ENCODE data around the gene AGPAT3. TPM values are rescaled to one million over a fixed set of nuclear protein-coding genes. Genes with fewer than 3 reads are reported as not detected.

AGPAT3 gene
- total RNA-seq, 6 donors from 2014 or later, result 55.0 to 102 (median 70.0) TPM

DNA sequence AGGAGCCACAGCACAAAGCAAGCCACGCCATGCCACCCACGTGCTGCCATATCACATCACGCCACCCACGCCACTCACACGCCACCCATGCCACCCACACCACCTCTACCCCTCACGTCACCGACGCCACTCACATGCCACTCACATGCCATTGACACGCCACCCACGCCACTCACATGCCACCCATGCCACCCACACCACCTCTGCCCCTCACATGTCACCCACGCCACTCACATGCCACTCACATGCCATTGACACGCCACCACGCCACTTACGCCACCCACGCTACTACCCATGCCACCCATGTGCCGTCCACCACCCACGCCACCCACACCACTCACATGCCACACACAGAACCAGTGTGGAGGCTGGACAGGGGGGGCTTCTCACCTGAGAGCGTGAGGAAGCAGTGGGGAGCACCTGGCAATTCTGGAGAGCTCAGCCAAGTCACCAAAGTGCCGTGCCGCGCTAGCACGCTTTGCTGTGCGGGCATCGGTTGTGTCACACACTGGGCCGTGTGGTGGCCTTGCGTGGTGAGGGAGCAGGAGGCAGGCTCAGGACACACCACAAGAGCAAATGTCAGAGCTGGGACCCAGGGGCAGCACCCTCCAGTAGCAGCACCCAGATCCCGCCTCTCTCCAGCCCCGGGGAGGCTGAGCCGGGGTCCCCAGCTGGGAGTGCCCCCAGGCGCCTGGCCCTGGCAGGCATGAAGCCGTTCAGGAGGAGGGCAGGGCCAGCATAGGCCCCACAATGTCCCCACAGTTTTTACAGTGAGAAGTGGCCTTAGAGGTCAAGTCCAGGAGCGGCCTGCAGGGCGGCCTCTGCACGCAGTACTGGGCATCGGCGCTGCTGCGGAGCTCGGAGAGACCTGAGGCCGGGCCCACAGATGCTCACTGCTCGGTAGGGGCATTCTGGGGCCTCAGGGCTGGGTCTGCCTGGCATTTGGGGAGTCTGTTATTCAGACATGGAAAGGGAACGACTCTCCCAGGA, 70.0 kb downstream of the AGPAT3 start:
- H3K36me3 ChIP-seq, result peaks cover 0 to 12% (median 3%) of the 10 kb centered on the region in 4 donors
- peaks cover 15 to 32% (median 29%) of the 10 kb centered on the region in 4 donors for H3K4me1 ChIP-seq
- TF ChIP-seq EP300 (IDR thresholded peaks at IDR 0.05) (no peak), POLR2A (IDR thresholded peaks at IDR 0.05) (no peak), POLR2AphosphoS5 (IDR thresholded peaks at IDR 0.05) (no peak)
- TF ChIP-seq, protein P1, sequence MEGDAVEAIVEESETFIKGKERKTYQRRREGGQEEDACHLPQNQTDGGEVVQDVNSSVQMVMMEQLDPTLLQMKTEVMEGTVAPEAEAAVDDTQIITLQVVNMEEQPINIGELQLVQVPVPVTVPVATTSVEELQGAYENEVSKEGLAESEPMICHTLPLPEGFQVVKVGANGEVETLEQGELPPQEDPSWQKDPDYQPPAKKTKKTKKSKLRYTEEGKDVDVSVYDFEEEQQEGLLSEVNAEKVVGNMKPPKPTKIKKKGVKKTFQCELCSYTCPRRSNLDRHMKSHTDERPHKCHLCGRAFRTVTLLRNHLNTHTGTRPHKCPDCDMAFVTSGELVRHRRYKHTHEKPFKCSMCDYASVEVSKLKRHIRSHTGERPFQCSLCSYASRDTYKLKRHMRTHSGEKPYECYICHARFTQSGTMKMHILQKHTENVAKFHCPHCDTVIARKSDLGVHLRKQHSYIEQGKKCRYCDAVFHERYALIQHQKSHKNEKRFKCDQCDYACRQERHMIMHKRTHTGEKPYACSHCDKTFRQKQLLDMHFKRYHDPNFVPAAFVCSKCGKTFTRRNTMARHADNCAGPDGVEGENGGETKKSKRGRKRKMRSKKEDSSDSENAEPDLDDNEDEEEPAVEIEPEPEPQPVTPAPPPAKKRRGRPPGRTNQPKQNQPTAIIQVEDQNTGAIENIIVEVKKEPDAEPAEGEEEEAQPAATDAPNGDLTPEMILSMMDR (IDR thresholded peaks at IDR 0.05), result no peak
- no peak overlapping the region for H3K4me3 ChIP-seq
- DNase-seq (peak in 1 of 2 donors; percentile 66), ATAC-seq (ENCODE audit: low FRiP score in 2 of 2) (peak in 1 of 2 donors; percentile 4)
- WGBS, 2 donors, result 94 to 95% methylated on average over 40 of the region's 41 CpGs
- no peaks in the 10 kb centered on the region for H3K27me3 ChIP-seq
- H3K9me3 ChIP-seq, result no peaks in the 10 kb centered on the region
- peak overlapping the region in 1 of 4 donors; percentile 15 for H3K27ac ChIP-seq

DNA sequence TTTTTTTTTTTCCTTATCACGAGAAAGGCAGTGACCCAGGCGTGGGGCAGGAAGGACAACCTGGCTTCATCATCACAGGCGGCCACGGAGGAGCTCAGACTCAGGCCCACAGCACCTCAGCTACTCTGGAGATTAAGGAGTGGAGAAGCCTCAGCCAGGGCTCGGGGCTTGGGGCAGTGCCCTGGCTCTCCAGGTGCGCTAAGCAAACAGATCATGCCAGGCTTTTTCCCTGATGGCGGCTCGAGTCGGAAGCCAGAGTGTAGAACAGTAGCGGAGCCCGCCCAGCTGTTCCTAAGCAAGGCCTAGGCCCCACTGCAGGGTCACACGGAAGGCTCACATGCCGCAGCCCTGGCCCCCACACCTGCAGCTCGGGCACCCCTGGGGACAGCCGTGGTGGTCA, 70.7 kb downstream of the AGPAT3 start:
- no peak for ATAC-seq (ENCODE audit: low FRiP score in 2 of 2)
- peak; percentile 48 to 68 for DNase-seq
- peak overlapping the region in 3 of 4 donors; percentile 14 to 68 (median 15) for H3K27ac ChIP-seq
- peaks cover 0 to 13% (median 5%) of the 10 kb centered on the region in 4 donors for H3K36me3 ChIP-seq
- H3K4me1 ChIP-seq, result peaks cover 15 to 32% (median 29%) of the 10 kb centered on the region in 4 donors
- no peaks in the 10 kb centered on the region for H3K9me3 ChIP-seq
- WGBS, 2 donors, result 68 to 91% methylated on average over 7 to 15 of the region's 15 CpGs
- H3K4me3 ChIP-seq, result no peak overlapping the region
- no peaks in the 10 kb centered on the region for H3K27me3 ChIP-seq
- TF ChIP-seq POLR2AphosphoS5 (IDR thresholded peaks at IDR 0.05), result no peak
- TF ChIP-seq EP300 (IDR thresholded peaks at IDR 0.05), result no peak
- TF ChIP-seq POLR2A (IDR thresholded peaks at IDR 0.05), result no peak
- TF ChIP-seq, protein P1 (IDR thresholded peaks at IDR 0.05), result no peak

DNA sequence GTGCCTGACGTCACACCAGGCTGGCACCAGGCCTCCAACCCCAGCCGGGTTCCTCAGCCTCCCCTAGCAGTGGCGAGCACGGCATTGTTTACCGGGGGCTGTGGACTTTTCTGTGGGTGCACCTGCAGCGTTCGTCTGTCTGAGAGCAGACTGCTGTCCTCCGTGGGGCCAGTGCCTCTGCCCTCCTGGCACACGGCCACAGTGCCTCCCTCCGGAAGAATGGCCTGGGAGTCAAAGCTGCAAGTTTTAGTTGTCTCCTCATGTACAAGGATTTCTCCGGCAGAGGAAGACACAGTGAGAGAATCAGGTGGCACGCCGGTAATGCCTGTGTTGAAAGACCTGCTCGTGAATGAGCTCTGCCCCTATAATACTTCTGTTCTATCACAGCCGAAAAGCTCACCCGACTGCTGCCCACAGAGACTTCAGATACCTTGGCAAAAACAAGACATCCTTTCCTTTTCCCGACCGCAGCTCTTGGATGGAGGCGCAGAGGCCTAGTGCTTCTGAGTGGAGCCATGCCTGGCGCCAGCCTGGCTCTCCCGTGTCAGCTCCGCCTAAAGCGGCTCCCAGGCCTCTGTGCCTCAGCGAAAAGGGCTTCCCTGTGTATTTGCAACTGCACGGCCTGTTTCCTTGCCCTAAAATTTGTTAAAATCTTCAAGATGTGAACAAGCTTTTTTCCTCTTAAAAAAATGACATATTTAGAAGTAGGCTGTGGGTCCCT, 71.4 kb downstream of the AGPAT3 start:
- Histone ChIP-seq H3K27me3 (no peaks in the 10 kb centered on the region), H3K27ac (peak overlapping the region in 3 of 4 donors; percentile 14 to 68 (median 15)), H3K4me3 (no peak overlapping the region), H3K36me3 (peaks cover 0 to 13% (median 5%) of the 10 kb centered on the region in 4 donors), H3K9me3 (no peaks in the 10 kb centered on the region), H3K4me1 (peaks cover 15 to 32% (median 29%) of the 10 kb centered on the region in 4 donors)
- ATAC-seq (ENCODE audit: low FRiP score in 2 of 2), result no peak
- TF ChIP-seq POLR2A (IDR thresholded peaks at IDR 0.05) (no peak), EP300 (IDR thresholded peaks at IDR 0.05) (no peak), POLR2AphosphoS5 (IDR thresholded peaks at IDR 0.05) (no peak)
- TF ChIP-seq, protein P1 (IDR thresholded peaks at IDR 0.05), result no peak
- 61 to 66% methylated on average over 18 to 25 of the region's 25 CpGs for WGBS, 2 donors
- peak in 1 of 2 donors; percentile 66 for DNase-seq

DNA sequence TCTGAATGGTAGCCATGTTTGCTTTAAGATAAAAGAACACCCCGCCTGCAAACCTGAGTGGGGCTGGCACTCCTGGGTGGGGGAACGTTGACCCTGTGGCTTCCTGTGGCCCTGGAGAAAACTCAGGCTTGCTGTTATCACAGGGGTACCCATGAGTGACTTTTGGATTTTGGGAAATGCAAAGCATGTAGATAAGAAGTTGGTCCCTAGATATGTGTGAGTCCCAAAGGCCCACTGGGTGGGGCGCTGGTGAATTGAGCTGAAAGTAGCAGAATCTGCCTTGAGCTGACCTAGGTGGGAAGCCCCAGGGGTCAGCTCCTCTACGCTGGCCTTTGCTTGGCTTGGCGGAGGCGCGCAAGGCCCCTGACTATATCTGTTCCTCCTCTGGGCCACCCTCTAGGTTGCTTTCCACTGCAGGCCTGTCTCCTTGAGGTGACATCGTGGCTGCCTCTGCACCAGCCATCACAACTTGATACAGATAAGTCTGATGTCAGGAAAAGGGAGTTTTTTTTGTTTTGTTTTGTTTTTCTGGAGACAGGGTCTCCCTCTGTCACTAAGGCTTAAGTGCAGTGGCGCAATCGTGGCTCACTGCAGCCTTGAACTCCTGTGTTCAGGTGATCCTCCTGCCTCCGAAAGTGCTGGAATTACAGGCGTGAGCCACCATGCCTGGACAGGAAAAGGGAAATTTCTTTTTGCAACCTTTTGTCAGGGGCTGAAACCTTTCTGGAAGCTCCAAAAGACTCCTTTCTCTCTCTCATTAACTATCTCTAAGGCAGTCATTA, 72.2 kb downstream of the AGPAT3 start:
- Histone ChIP-seq H3K27me3 (no peaks in the 10 kb centered on the region), H3K4me1 (peaks cover 15 to 32% (median 29%) of the 10 kb centered on the region in 4 donors), H3K9me3 (no peaks in the 10 kb centered on the region), H3K36me3 (peaks cover 0 to 19% (median 8%) of the 10 kb centered on the region in 4 donors), H3K27ac (peak overlapping the region in 2 of 4 donors; percentile 15 to 68), H3K4me3 (no peak overlapping the region)
- ATAC-seq (ENCODE audit: low FRiP score in 2 of 2), result no peak
- TF ChIP-seq EP300 (IDR thresholded peaks at IDR 0.05), result no peak
- TF ChIP-seq, protein P1 (IDR thresholded peaks at IDR 0.05), result no peak
- TF ChIP-seq POLR2AphosphoS5 (IDR thresholded peaks at IDR 0.05), result no peak
- no peak for TF ChIP-seq POLR2A (IDR thresholded peaks at IDR 0.05)
- 90 to 92% methylated on average over 12 of the region's 12 CpGs for WGBS, 2 donors
- DNase-seq, result no peak

Data from upper lobe of left lung (tissue), 6 donors.